PFSK-1 (cell line): ENCODE data around the gene CDH6.

Experiments
- FOXP2 ChIP-seq: optimal IDR thresholded peaks from 2 replicates; pipeline ENCODE3; 2011; ENCODE audit warnings: borderline replicate concordance, control low read depth, inconsistent platforms; ENCODE audit not compliant: insufficient read depth; ENCODE audit errors: extremely low read length, extremely low read depth
- POLR2AphosphoS5 ChIP-seq: IDR thresholded peaks from 2 replicates; pipeline ENCODE4 v1.6.1; 2012; ENCODE audit warnings: low read depth, mild to moderate bottlenecking, control low read depth, low read length, moderate library complexity
- SIN3A ChIP-seq: IDR thresholded peaks from 2 replicates; pipeline ENCODE4 v1.6.1; 2012; ENCODE audit warnings: mild to moderate bottlenecking, low read length, moderate library complexity, borderline replicate concordance; ENCODE audit not compliant: insufficient read depth
- TAF1 ChIP-seq: IDR thresholded peaks from 2 replicates; pipeline ENCODE4 v1.6.1; 2012; ENCODE audit warnings: low read length, control low read depth, borderline replicate concordance; ENCODE audit not compliant: insufficient read depth
- TF ChIP-seq, protein P1 (sequence below), 2 experiments: IDR thresholded peaks; 2 replicates each; pipeline versions ENCODE4 v1.6.1 to v1.8.0; 2011 to 2012; ENCODE audit warnings: low read depth in 2 of 2, low read length in 2 of 2, control low read depth in 1 of 2, inconsistent platforms in 1 of 2, mild to moderate bottlenecking in 1 of 2, moderate library complexity in 1 of 2; ENCODE audit not compliant: insufficient read depth in 1 of 2

The CDH6 gene

DNA sequence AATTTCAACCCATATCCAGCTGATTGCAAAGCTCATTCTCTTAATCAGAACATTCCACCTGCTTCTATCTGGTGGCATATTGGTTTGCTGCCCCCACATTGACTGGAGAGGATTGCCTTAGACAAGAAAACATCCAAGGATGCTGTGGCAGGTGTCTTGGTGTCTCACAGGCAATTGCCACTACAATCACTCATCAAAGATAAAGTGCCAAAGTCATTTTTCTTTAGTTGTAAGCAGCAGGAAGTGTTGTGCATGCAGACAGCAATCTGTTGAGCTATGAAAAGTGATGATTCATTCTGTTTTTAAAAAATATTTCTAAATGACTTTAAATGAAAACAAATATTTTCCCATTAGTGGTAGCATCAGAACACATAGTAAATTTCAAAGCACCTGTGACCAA lies 53.9 kb downstream of the CDH6 start:
- TF ChIP-seq FOXP2 (no peak), TAF1 (no peak), SIN3A (no peak), POLR2AphosphoS5 (no peak)
- TF ChIP-seq, protein P1, sequence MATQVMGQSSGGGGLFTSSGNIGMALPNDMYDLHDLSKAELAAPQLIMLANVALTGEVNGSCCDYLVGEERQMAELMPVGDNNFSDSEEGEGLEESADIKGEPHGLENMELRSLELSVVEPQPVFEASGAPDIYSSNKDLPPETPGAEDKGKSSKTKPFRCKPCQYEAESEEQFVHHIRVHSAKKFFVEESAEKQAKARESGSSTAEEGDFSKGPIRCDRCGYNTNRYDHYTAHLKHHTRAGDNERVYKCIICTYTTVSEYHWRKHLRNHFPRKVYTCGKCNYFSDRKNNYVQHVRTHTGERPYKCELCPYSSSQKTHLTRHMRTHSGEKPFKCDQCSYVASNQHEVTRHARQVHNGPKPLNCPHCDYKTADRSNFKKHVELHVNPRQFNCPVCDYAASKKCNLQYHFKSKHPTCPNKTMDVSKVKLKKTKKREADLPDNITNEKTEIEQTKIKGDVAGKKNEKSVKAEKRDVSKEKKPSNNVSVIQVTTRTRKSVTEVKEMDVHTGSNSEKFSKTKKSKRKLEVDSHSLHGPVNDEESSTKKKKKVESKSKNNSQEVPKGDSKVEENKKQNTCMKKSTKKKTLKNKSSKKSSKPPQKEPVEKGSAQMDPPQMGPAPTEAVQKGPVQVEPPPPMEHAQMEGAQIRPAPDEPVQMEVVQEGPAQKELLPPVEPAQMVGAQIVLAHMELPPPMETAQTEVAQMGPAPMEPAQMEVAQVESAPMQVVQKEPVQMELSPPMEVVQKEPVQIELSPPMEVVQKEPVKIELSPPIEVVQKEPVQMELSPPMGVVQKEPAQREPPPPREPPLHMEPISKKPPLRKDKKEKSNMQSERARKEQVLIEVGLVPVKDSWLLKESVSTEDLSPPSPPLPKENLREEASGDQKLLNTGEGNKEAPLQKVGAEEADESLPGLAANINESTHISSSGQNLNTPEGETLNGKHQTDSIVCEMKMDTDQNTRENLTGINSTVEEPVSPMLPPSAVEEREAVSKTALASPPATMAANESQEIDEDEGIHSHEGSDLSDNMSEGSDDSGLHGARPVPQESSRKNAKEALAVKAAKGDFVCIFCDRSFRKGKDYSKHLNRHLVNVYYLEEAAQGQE (IDR thresholded peaks at IDR 0.05; ENCODE audit: insufficient read depth in 1 of 2, low read depth in 2 of 2, low read length in 2 of 2) = no peak

DNA sequence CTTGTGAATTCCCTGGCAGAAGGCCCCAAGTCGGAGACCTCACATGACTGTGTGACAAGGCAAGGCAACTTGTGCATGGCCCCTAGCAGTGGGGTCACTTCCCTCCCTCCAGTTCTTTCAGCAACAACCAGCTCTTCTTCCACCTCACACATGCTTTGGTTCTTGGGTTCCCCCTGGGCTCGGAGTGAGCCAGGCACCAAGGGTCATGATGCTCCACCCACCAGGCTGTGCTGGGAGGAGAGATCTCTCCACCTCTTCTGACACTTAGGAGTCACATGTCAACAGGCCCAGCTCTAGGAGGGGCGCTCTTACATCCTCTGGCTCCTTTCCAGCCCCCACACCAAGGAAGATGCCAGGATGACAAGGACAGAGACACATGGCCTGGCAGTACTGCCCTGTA lies 56.7 kb downstream of the CDH6 start:
- TF ChIP-seq, protein P1 (IDR thresholded peaks at IDR 0.05; ENCODE audit: insufficient read depth in 1 of 2, low read depth in 2 of 2, low read length in 2 of 2) = no peak
- TF ChIP-seq POLR2AphosphoS5 = no peak
- TF ChIP-seq TAF1 = no peak
- TF ChIP-seq SIN3A = no peak
- TF ChIP-seq FOXP2 = no peak

DNA sequence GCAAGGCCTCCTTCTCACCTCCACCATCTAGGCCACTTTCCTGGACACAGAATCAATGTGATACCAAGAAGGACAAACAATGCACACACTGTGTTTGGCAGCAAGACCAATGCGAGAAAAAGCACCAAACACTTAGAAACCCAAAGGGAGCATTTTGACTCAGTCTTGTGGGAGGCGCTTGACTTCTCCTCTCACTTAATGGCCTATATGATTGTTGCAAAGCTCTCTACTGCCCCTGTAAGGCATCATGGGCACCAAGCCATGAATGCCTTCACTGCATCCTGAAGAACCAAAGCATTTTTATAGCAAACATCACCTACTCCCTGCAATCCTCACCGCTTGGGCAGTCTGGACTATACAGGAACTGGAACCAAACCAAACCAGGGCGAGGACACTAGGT lies 57.5 kb downstream of the CDH6 start:
- TF ChIP-seq SIN3A = no peak
- TF ChIP-seq FOXP2 = no peak
- TF ChIP-seq, protein P1 (IDR thresholded peaks at IDR 0.05; ENCODE audit: insufficient read depth in 1 of 2, low read depth in 2 of 2, low read length in 2 of 2) = no peak
- TF ChIP-seq TAF1 = no peak
- TF ChIP-seq POLR2AphosphoS5 = no peak

DNA sequence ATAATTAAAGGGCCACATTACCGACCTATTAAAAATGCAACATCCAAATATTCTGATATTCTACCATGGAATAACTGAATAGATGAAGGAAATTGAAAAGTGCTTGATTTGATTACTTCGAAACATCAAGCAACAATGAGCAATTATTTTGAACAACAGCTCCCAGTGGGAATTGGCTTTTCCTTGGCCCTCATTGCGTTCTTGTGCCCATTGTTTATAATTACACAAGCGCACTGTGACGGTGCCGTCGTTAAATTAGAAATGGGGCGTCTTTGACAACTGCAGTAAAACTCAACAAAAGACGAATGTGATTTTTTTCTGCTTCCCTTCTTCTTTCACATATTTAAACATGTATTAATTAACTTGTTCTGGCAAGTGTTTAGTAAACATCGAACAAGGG lies 61.6 kb downstream of the CDH6 start:
- TF ChIP-seq, protein P1 (IDR thresholded peaks at IDR 0.05; ENCODE audit: insufficient read depth in 1 of 2, low read depth in 2 of 2, low read length in 2 of 2) = no peak
- TF ChIP-seq POLR2AphosphoS5 = no peak
- no peak for TF ChIP-seq FOXP2
- TF ChIP-seq SIN3A = no peak

DNA sequence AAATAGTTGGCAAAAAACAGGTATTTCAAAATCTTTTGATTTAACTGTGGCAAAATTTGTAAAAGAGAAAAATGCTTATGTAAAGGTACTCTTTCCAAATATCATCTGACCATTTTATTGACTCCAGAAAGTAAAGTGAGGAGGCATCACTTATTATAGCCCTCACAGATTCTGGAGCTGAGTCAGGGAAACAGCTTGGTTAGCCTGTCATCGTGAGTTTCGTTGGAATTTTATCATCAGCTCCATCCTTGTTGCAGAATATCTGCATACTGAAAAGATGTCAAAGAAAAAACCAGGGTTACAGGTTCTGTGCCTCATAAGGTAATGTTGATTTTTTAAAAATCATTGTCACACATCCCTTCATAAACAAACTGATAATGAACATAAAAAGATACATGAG lies 74.8 kb downstream of the CDH6 start:
- TF ChIP-seq, protein P1 (IDR thresholded peaks at IDR 0.05; ENCODE audit: insufficient read depth in 1 of 2, low read depth in 2 of 2, low read length in 2 of 2) = no peak
- TF ChIP-seq POLR2AphosphoS5 = no peak
- TF ChIP-seq FOXP2 = no peak
- no peak for TF ChIP-seq SIN3A
- TF ChIP-seq TAF1 = no peak
